HL-60/S4 treated with retinoic acid at 250 ng/mL for 4 days and 3 days (cell line): ENCODE results near the gene HDLBP.
"Not testable (repeated sequence)": the region's sequence is repeated elsewhere in the genome, so short reads cannot be mapped to it uniquely, and the experiment has no call there.

Experiments used
- in situ Hi-C: fragments of 300-500 bp; cut with MboI; formaldehyde crosslinking; loops from 2 replicates; pipeline ENCODE4 v1.7.0; 2022; ENCODE audit warnings: low sequenced_read_pairs

Gene HDLBP

GRCh38 chr2:241339839-241340630, 24.6 kb upstream of the HDLBP start:
- in situ Hi-C loops = no loop called here

DNA sequence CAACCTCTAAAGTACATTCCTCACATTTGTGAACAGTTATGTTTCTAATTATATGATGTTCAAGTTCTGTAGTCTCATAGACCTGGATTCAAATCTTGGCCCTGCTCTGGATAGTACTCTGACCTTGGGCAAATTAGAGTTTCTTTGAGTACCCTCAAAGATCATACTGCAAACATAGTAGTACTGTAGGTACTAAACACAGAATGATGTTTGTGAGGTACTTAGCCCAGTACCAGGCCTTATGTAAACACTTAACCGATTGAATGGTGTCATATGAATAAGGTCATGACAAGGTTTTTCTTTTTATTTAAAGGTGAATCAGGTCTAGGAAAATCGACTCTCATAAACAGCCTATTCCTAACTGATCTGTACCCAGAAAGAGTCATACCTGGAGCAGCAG, 19.3 kb upstream of the HDLBP start:
- in situ Hi-C loops = no loop called here

GRCh38 chr2:241330616-241330981, 15.1 kb upstream of the HDLBP start:
- in situ Hi-C loops = no loop called here

- in situ Hi-C loops = no loop called here
These were observed 14.5 kb upstream of the HDLBP start for GRCh38 chr2:241329669-241330615.

- in situ Hi-C loops = no loop called here
These were observed 9.8 kb upstream of the HDLBP start for GRCh38 chr2:241325257-241325656.

DNA sequence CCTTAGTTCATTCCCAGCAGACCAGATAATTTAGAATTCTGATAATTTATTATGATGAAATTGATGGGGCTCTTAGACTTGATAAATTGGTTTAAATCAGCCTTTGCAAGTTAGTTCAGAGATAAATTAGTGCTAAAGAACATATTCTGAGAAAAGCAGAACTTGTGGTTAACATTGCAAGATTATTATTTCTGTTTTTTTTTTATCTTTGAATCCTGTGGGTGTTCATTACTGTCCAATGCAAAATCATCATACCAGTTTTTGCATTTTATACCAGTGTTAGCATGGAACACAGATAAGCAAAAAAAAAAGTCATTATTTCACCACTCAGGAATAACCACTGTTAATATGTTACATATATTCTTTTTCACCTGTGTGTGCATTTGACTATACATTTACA, 9.3 kb upstream of the HDLBP start:
- in situ Hi-C loops = no loop called here

DNA sequence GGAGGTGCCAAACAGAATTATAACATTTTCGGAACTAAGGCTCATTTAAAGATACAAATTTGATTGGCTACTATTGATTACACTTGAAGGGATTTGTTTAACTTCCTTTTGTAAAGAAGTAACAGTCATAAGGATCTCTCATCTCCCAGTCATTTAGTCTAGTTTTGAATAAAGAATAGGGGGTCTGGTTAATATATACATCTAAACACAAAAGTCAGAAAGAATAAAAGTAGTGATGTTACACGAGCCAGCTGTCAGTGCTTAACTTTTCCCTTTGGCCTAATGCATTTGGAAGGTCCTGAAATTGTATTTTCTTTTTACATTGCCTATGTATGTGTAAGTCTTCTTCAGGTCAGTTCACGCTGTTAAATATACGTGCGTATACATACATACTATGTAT, 8.3 kb upstream of the HDLBP start:
- in situ Hi-C loops = no loop called here

GRCh38 chr2:241321886-241322285, 6.4 kb upstream of the HDLBP start:
- in situ Hi-C loops = no loop called here

DNA sequence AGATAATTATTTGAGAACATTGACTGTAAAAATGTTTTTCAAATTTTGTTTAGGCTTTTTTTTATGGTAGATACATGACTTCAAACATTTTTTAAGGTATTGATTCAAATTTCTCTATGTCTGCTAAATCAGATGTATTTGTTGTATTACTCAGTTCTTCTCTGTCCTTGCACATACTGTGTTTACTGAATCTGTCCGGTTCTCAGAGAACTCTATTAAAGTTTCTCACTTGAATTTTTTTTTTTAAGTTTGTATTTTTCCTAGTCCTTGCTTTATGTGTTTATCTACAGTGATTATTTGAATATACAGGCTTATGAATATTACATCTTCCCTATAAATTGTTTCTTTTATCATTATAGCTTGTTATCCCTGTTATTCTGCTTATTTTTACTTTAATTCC, 5.6 kb upstream of the HDLBP start:
- in situ Hi-C loops = no loop called here

DNA sequence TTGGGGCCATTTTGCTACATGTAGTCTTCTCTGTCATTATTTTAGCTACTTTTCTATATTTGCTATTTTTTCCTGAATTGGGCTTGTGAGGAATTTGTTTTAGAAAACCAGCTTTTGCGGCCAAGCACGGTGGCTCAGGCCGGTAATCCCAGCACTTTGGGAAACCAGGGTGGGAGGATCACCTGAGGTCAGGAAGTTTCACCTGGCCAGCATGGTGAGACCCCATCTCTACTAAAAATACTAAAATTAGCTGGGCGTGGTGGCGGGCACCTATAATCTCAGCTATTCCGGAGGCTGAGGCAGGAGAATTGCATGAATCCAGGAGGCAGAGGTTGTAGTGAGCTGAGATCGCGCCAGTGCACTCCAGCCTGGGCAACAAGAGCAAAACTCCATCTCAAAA, 4.9 kb upstream of the HDLBP start:
- in situ Hi-C loops = no loop called here

GRCh38 chr2:241318830-241319229, 3.4 kb upstream of the HDLBP start:
- in situ Hi-C loops = not testable (repeated sequence)

DNA sequence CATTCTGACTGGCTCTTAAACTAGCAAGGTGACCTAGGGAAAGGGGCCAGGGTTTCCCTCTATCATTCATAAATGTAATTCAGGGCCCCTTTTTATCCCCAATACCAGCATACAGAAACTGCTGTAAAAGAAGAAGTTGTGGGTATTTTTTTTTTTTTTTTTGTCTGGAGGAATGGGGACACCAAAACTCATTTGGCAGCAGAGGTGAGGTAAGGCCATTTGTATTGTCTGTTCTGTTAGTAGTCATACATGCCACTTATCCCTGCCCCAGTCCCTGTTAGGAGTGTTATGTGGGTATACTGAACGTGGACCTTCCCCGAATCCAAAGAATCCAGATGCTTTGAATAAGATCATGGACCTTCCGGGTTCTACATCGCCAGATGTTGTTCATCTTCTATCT, 1.9 kb upstream of the HDLBP start:
- in situ Hi-C loops = no loop called here

DNA sequence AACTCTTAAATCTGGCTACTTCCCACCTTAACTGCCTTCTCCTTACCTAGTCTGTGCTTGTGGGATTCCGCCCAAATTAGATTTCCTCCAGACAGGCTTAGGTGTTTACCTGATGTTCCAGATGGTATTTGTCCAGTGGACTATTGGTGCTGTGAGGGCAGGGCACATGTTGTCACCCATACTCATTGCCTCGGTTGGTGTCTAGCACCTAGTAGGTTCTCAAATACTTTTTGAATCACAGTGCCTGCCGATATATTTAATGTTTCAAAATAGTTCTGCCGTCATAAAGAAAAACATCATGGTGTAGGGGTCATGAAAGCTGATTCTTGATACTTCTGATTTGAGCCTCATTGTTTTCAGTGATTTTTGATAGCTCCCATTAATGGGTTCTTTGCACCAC, 1.4 kb upstream of the HDLBP start:
- in situ Hi-C loops = no loop called here

- in situ Hi-C loops = no loop called here
These were observed 583 bp upstream of the HDLBP start, which contains the start of gene SEPTIN2 for GRCh38 chr2:241315879-241316631. SEPTIN2 (plus strand) TSS chr2:241315925; CDS start chr2:241324233, 8,308 bp downstream.

GRCh38 chr2:241314226-241315092, 1.0 kb downstream of the HDLBP start:
- in situ Hi-C loops = no loop called here

DNA sequence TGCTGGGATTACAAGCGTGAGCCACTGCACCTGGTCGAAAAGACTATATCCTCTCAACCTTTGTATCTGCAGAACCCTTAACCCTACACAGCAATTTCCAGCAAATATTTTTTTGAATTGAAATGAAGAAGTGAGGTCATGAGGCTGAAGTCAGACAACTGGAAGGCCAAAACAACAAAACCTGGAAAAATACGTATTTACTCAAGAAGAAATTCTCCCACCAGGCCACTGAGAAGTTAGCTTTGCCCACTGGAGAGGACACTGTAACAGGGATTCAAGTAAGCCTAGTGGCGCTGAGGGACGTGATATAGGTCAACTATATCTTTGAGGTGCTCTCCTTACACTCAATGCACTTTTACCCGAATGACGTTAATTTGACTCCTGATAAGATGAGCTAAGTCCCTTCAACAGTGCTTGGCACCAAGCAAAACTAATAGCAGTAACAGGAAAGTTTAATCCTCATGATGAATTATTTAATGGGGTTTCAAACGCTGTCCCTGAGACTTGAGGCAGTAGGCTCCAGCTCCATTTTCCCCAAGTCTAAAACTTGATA, 1.9 kb downstream of the HDLBP start:
- in situ Hi-C loops = no loop called here

- in situ Hi-C loops = no loop called here
These were observed 3.4 kb downstream of the HDLBP start for GRCh38 chr2:241312082-241312481.

DNA sequence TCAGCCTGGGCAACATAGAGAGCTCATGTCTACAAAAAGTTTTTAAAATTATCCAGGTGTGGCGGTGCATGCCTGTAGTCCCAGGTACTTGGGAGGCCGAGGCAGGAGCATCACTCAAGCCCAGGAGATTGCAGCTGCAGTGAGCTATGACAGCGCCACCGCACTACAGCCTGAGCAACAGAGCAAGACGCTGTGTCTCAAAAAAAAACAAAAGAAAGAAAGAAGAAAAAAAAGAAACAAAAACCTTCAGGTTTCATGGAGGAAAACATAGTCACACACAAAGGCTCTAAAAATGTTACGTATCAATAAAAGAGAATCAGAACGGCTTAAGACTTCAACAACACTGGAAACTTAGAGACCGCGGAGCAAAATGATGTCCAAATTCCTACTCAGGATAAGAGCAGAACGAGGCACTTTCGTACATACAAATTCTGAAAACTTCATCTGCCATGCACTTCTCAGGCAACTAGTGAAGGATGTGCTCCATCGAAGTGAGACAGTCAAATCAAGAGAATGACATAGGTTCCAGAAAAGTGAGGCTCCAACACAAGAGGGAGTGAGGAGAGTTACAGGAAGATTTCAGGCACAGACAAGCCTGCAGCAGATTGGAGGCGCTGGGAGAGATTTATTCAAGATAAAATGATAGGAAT, 4.4 kb downstream of the HDLBP start:
- in situ Hi-C loops = no loop called here

DNA sequence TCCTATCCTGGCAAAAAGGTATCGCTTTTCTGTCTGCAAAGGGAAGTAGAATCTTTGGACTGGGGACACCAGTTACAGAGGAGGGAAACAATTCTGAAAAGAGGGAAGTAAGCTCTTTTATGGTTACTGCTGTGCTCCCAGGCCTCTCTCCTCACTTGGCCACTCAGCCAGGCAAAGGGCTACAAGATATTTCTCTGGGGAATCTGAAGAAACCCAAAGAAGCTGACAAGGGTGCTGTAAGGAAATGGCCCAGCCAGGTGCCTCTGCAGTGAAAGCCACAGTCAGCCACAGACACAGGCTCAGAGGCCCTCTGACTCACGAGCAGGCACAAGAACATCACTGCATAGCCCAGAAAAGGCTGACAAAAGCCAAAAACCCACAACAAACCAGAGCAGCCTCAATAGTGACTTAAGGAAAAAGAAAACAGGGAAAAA, 5.8 kb downstream of the HDLBP start:
- in situ Hi-C loops = no loop called here
